ENCODE measurements around the gene KIAA1671. TPM values are rescaled to one million over a fixed set of nuclear protein-coding genes. Genes with fewer than 3 reads are reported as not detected.
A peak's percentile ranks its signal among the peaks of the same experiment; 100 is the strongest.

Gene KIAA1671
- total RNA-seq, 6 donors from 2014 or later = 30.9 to 57.7 (median 42.1) TPM

- WGBS, 2 donors = 66 to 85% methylated on average over 4 to 6 of the region's 6 CpGs
- TF ChIP-seq, protein P1, sequence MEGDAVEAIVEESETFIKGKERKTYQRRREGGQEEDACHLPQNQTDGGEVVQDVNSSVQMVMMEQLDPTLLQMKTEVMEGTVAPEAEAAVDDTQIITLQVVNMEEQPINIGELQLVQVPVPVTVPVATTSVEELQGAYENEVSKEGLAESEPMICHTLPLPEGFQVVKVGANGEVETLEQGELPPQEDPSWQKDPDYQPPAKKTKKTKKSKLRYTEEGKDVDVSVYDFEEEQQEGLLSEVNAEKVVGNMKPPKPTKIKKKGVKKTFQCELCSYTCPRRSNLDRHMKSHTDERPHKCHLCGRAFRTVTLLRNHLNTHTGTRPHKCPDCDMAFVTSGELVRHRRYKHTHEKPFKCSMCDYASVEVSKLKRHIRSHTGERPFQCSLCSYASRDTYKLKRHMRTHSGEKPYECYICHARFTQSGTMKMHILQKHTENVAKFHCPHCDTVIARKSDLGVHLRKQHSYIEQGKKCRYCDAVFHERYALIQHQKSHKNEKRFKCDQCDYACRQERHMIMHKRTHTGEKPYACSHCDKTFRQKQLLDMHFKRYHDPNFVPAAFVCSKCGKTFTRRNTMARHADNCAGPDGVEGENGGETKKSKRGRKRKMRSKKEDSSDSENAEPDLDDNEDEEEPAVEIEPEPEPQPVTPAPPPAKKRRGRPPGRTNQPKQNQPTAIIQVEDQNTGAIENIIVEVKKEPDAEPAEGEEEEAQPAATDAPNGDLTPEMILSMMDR (IDR thresholded peaks at IDR 0.05) = no peak
- TF ChIP-seq POLR2A (IDR thresholded peaks at IDR 0.05) = no peak
- TF ChIP-seq POLR2AphosphoS5 (IDR thresholded peaks at IDR 0.05) = no peak
- TF ChIP-seq EP300 (IDR thresholded peaks at IDR 0.05) = no peak
- H3K4me1 ChIP-seq = peaks cover 22 to 37% (median 29%) of the 10 kb centered on the region in 4 donors
- no peaks in the 10 kb centered on the region for H3K9me3 ChIP-seq
- no peak for DNase-seq
- H3K4me3 ChIP-seq = no peak overlapping the region
- no peaks in the 10 kb centered on the region for H3K36me3 ChIP-seq
- ATAC-seq (ENCODE audit: low FRiP score in 2 of 2) = no peak
- H3K27ac ChIP-seq = no peak overlapping the region
- H3K27me3 ChIP-seq = no peaks in the 10 kb centered on the region
Observed at GRCh38 chr22:24973872-24974271, 21.4 kb downstream of the KIAA1671 start.

DNA sequence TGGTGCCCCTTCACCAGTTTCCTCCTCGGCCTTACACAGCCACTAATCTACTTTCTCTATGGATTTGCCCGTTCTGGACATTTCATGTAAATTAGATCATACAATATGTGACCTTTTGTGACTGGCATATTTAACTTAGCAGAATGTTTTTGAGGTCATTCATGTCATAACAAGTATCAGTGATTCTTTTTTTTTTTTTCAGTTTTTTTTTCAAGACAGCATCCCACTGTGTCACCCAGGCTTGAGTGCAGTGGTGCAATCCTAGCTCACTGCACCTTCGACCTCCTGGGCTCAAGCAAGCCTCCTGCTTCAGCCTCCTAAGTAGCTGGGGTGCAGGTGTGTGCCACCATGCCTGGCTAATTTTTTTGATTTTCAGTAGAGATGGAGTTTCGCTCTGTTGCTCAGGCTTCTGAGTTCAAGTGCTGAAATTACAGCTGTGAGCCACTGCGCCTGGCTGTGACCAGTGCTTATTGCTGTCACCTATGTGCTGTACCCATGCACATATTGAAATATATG, 22.7 kb downstream of the KIAA1671 start:
- 75 to 89% methylated on average over 5 of the region's 5 CpGs for WGBS, 2 donors
- H3K27me3 ChIP-seq = no peaks in the 10 kb centered on the region
- no peaks in the 10 kb centered on the region for H3K9me3 ChIP-seq
- DNase-seq (no peak), ATAC-seq (ENCODE audit: low FRiP score in 2 of 2) (no peak)
- peaks cover 18 to 30% (median 27%) of the 10 kb centered on the region in 4 donors for H3K4me1 ChIP-seq
- H3K36me3 ChIP-seq = no peaks in the 10 kb centered on the region
- H3K27ac ChIP-seq = no peak overlapping the region
- no peak overlapping the region for H3K4me3 ChIP-seq
- TF ChIP-seq POLR2AphosphoS5 (IDR thresholded peaks at IDR 0.05) = no peak
- TF ChIP-seq, protein P1 (IDR thresholded peaks at IDR 0.05) = no peak
- no peak for TF ChIP-seq POLR2A (IDR thresholded peaks at IDR 0.05)

DNA sequence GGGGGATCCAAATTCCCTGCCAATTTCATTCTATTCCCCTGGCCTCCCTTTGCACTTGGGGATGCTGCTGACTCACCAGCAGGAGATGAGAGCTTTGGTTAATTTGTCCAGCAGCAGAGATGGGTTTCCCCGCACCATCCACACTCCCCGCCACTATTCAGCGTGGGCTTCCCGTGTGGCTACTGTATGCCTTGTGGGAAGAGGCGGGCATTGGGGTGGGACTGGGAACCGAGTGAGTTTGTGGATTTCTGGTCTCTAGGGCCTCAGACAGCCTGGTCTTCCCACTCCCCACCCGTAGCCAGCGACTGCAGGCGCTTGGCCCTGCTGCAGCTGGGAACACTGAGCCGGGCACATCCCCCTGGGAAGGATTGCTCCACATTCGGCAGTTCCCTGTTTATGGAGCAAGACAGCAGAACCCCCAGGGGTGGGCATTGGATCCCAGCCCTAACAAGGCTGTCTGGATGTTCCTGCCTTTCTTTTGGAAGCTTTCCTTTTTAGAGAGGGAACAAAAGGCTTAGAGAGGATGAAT, 23.4 kb downstream of the KIAA1671 start:
- 52 to 68% methylated on average over 8 to 11 of the region's 11 CpGs for WGBS, 2 donors

DNA sequence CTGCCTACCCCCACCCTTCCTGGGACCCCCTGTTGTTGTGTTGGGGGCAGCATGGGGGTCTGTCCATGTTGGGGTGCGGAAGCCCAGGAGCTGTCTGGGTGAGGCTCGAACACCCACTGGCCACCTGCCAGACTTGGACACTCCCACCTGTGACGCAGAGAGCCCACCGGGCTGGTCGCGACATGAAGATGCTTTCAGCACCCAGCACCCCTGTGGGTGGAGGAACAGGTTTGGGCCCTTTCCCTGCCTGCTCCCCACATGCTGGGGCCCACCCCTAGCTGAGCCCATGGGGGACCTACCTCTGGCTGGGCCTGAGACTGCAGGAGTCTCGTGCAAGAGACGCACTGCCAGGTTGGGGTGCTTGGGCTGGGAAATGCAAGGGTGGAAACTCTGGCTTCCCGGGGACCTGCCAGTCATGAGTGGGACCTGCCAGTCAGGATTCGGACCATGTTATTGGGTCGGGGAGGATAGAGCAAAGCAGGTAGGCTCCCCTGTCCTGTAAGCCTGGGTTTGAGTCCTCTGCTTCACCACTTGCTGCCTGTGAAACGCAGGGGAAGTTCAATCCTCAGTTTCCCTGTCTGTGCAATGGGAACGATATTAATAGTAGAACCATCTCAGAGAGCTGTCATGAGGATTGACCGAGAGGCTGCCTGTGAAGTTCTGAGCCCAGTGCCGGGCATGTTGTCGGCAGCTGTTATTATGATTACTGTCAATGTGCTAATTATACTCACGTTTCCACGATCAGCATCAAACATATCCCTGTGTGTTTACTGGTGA, 24.1 kb downstream of the KIAA1671 start:
- ATAC-seq (ENCODE audit: low FRiP score in 2 of 2) (peak in 1 of 2 donors; percentile 7), DNase-seq (peak in 1 of 2 donors; percentile 57)
- Histone ChIP-seq H3K27me3 (no peaks in the 10 kb centered on the region), H3K36me3 (no peaks in the 10 kb centered on the region), H3K4me3 (no peak overlapping the region), H3K27ac (peak overlapping the region; percentile 75 to 88 (median 85)), H3K4me1 (peaks cover 24 to 34% (median 30%) of the 10 kb centered on the region in 4 donors), H3K9me3 (no peaks in the 10 kb centered on the region)
- TF ChIP-seq POLR2A (IDR thresholded peaks at IDR 0.05) = no peak
- no peak for TF ChIP-seq EP300 (IDR thresholded peaks at IDR 0.05)
- no peak for TF ChIP-seq POLR2AphosphoS5 (IDR thresholded peaks at IDR 0.05)
- WGBS, 2 donors = 56 to 69% methylated on average over 8 to 15 of the region's 18 CpGs

More for the DNA sequence above, 23.4 kb downstream of the KIAA1671 start:
- ATAC-seq (ENCODE audit: low FRiP score in 2 of 2) (peak in 1 of 2 donors; percentile 41), DNase-seq (no peak)
- Histone ChIP-seq H3K27me3 (no peaks in the 10 kb centered on the region), H3K4me3 (no peak overlapping the region), H3K36me3 (no peaks in the 10 kb centered on the region), H3K27ac (peak overlapping the region; percentile 16 to 88 (median 80)), H3K4me1 (peaks cover 19 to 30% (median 27%) of the 10 kb centered on the region in 4 donors), H3K9me3 (no peaks in the 10 kb centered on the region)
- TF ChIP-seq, protein P1 (IDR thresholded peaks at IDR 0.05) = no peak
- TF ChIP-seq POLR2A (IDR thresholded peaks at IDR 0.05) = no peak
- no peak for TF ChIP-seq EP300 (IDR thresholded peaks at IDR 0.05)
- TF ChIP-seq POLR2AphosphoS5 (IDR thresholded peaks at IDR 0.05) = no peak
